Loucy (cell line): ENCODE results near the gene CASKIN2.

Experiments used
- H2AFZ ChIP-seq: fragments of 200-600 bp; sonication (generic); 2 replicates; pipeline ENCODE4 v1.6.0; 2016; ENCODE audit warnings: antibody characterized with exemption, mild to moderate bottlenecking, low read length, moderate library complexity
- H3F3A ChIP-seq: fragments of 200-600 bp; 2 replicates; pipeline ENCODE4 v1.6.0; 2016; ENCODE audit warnings: antibody characterized with exemption, low read depth, mild to moderate bottlenecking
- H3K27me3 ChIP-seq: fragments of 200-600 bp; sonication (generic); 2 replicates; pipeline ENCODE4 v1.6.1; 2014; ENCODE audit warnings: low read length, mild to moderate bottlenecking; ENCODE audit not compliant: insufficient read depth, poor library complexity, severe bottlenecking
- H3K36me3 ChIP-seq: fragments of 200-600 bp; sonication (generic); 2 replicates; pipeline ENCODE4 v1.6.1; 2016; ENCODE audit warnings: low read length; ENCODE audit not compliant: insufficient read depth
- H3K4me1 ChIP-seq: fragments of 200-600 bp; sonication (generic); 2 replicates; pipeline ENCODE4 v1.5.1; 2014; ENCODE audit warnings: low read length, mild to moderate bottlenecking; ENCODE audit not compliant: insufficient read depth, poor library complexity, severe bottlenecking
- H3K4me2 ChIP-seq: fragments of 200-600 bp; sonication (generic); 2 replicates; pipeline ENCODE4 v1.6.0; 2014; ENCODE audit warnings: antibody characterized with exemption, low read length, low read depth, mild to moderate bottlenecking; ENCODE audit not compliant: poor library complexity, severe bottlenecking
- H3K4me3 ChIP-seq: fragments of 200-600 bp; sonication (generic); 2 replicates; pipeline ENCODE4 v1.5.1; 2014; ENCODE audit warnings: low read length, mild to moderate bottlenecking, mixed read lengths; ENCODE audit not compliant: poor library complexity, severe bottlenecking
- H3K79me2 ChIP-seq: fragments of 200-600 bp; sonication (generic); 2 replicates; pipeline ENCODE4 v1.6.1; 2014; ENCODE audit warnings: low read length; ENCODE audit not compliant: insufficient read depth
- H3K9ac ChIP-seq: fragments of 200-600 bp; sonication (generic); 2 replicates; pipeline ENCODE4 v1.6.0; 2014; ENCODE audit warnings: mild to moderate bottlenecking, low read depth, low read length, moderate library complexity; ENCODE audit not compliant: poor library complexity, severe bottlenecking
- H3K9me2 ChIP-seq: fragments of 200-600 bp; sonication (generic); replicated peaks from 2 replicates; pipeline ENCODE4 v1.6.1; 2016; ENCODE audit warnings: low read depth, low read length, mixed read lengths
- H3K9me3 ChIP-seq: fragments of 200-600 bp; sonication (generic); 2 replicates; pipeline ENCODE4 v1.6.1; 2014; ENCODE audit warnings: mild to moderate bottlenecking, antibody characterized with exemption, low read length, low read depth; ENCODE audit not compliant: insufficient read depth
- H4K20me1 ChIP-seq: fragments of 200-600 bp; sonication (generic); 2 replicates; pipeline ENCODE4 v1.6.0; 2014; ENCODE audit warnings: antibody characterized with exemption, low read length, mild to moderate bottlenecking; ENCODE audit not compliant: insufficient read depth, poor library complexity, severe bottlenecking
- CTCF ChIP-seq: fragments of 200-600 bp; sonication (generic); conservative IDR thresholded peaks from 2 replicates; pipeline ENCODE4 v1.5.1; 2014; ENCODE audit warnings: mild to moderate bottlenecking, antibody characterized with exemption, low read length
- EZH2phosphoT487 ChIP-seq: fragments of 200-600 bp; IDR thresholded peaks from 2 replicates; pipeline ENCODE4 v1.6.1; 2018; ENCODE audit warnings: antibody characterized with exemption, mild to moderate bottlenecking, moderate library complexity, borderline replicate concordance

The CASKIN2 gene

GRCh38 chr17:75493476-75494129, 21.7 kb downstream of the CASKIN2 start:
- Histone ChIP-seq H2AFZ (no peak overlapping the region), H3K27me3 (no peaks in the 10 kb centered on the region), H3K9me3 (no peaks in the 10 kb centered on the region), H3F3A (no peaks in the 10 kb centered on the region), H3K4me3 (no peak overlapping the region), H3K4me2 (no peak overlapping the region), H4K20me1 (no peaks in the 10 kb centered on the region), H3K9ac (no peak overlapping the region), H3K4me1 (no peaks in the 10 kb centered on the region), H3K9me2 (no peaks in the 10 kb centered on the region), H3K36me3 (peaks cover 47% of the 10 kb centered on the region; the same call in 1 of the 2 replicates), H3K79me2 (no peaks in the 10 kb centered on the region)
- TF ChIP-seq EZH2phosphoT487 (no peak), CTCF (no peak)

- no peaks in the 10 kb centered on the region for H3K9me2 ChIP-seq
- no peaks in the 10 kb centered on the region for H3F3A ChIP-seq
- no peak overlapping the region for H2AFZ ChIP-seq
- H3K9ac ChIP-seq, result no peak overlapping the region
- H3K79me2 ChIP-seq, result no peaks in the 10 kb centered on the region
- H3K4me1 ChIP-seq, result peaks cover 6% of the 10 kb centered on the region
- no peaks in the 10 kb centered on the region for H3K27me3 ChIP-seq
- TF ChIP-seq CTCF (no peak), EZH2phosphoT487 (no peak)
- no peaks in the 10 kb centered on the region for H3K9me3 ChIP-seq
- peaks cover 47% of the 10 kb centered on the region; the same call in 1 of the 2 replicates for H3K36me3 ChIP-seq
- H3K4me2 ChIP-seq, result no peak overlapping the region
- no peak overlapping the region for H3K4me3 ChIP-seq
- no peaks in the 10 kb centered on the region for H4K20me1 ChIP-seq
These were observed 22.7 kb downstream of the CASKIN2 start for GRCh38 chr17:75492555-75493168.

GRCh38 chr17:75491680-75492079, 23.7 kb downstream of the CASKIN2 start:
- Histone ChIP-seq H3K4me2 (no peak overlapping the region), H3K79me2 (no peaks in the 10 kb centered on the region), H3K9me2 (no peaks in the 10 kb centered on the region), H3K36me3 (peaks cover 47% of the 10 kb centered on the region; the same call in 1 of the 2 replicates), H3K4me1 (peaks cover 13% of the 10 kb centered on the region), H3K4me3 (no peak overlapping the region), H2AFZ (no peak overlapping the region), H4K20me1 (no peaks in the 10 kb centered on the region), H3K9ac (no peak overlapping the region), H3K27me3 (no peaks in the 10 kb centered on the region), H3K9me3 (no peaks in the 10 kb centered on the region), H3F3A (no peaks in the 10 kb centered on the region)
- TF ChIP-seq EZH2phosphoT487 (no peak), CTCF (no peak)
